Left ventricle myocardium inferior (tissue), 1 donor: ENCODE results near the gene SEM1. TPM values are rescaled to one million over a fixed set of nuclear protein-coding genes. Genes with fewer than 3 reads are reported as not detected.
A peak's percentile ranks its signal among the peaks of the same experiment; 100 is the strongest.

ENCODE experiments used
- DNase-seq: peaks from one replicate; pipeline ENCODE4 v3.0.0-alpha.2; 2020
- H3K27ac ChIP-seq: fragments of 200-600 bp; replicated peaks from 2 replicates; pipeline ENCODE4 v1.8.0; 2021
- H3K27me3 ChIP-seq: fragments of 200-600 bp; 2 replicates; pipeline ENCODE4 v1.8.0; 2021; ENCODE audit warnings: low read depth
- H3K36me3 ChIP-seq: fragments of 200-600 bp; 2 replicates; pipeline ENCODE4 v1.8.0; 2021
- H3K4me1 ChIP-seq: fragments of 200-600 bp; 2 replicates; pipeline ENCODE4 v1.8.0; 2021
- H3K4me3 ChIP-seq: fragments of 200-600 bp; 2 replicates; pipeline ENCODE4 v1.8.0; 2021; ENCODE audit warnings: mild to moderate bottlenecking, moderate library complexity
- H3K9me3 ChIP-seq: fragments of 200-600 bp; replicated peaks from 2 replicates; pipeline ENCODE4 v1.8.0; 2021
- CTCF ChIP-seq: fragments of 200-600 bp; IDR thresholded peaks from 2 replicates; pipeline ENCODE4 v1.8.0; 2021; ENCODE audit warnings: antibody characterized with exemption, mild to moderate bottlenecking, borderline replicate concordance
- intact Hi-C: fragments of 100-400 bp; cut with micrococcal nuclease; formaldehyde crosslinking; loops from one replicate; pipeline ENCODE4 v1.11.0; 2022
- total RNA-seq: library from RNA; stranded (reverse); fragmentation: NEBNext Ultra II Directional; extraction: Animal tissue kit (Norgen Biotek cat#: 25700); gene quantifications from one replicate; pipeline ENCODE4 v1.2.1, GENCODE V29; 2021
- donor health status: DM: no; HTN: yes; CAD: no; lungs with severe emphysema.

The SEM1 gene
- total RNA-seq, 1 donor from 2014 or later, result 51.0 TPM

GRCh38 chr7:96713037-96713436, 3.4 kb upstream of the SEM1 start:
- intact Hi-C loops, result no loop called here
- peaks cover 19% of the 10 kb centered on the region for H3K4me1 ChIP-seq
- peaks cover 9% of the 10 kb centered on the region for H3K9me3 ChIP-seq
- no peaks in the 10 kb centered on the region for H3K36me3 ChIP-seq
- TF ChIP-seq CTCF, result no peak
- no peak overlapping the region for H3K27ac ChIP-seq
- H3K4me3 ChIP-seq, result no peak overlapping the region
- DNase-seq, result no peak
- peaks cover 29% of the 10 kb centered on the region for H3K27me3 ChIP-seq

DNA sequence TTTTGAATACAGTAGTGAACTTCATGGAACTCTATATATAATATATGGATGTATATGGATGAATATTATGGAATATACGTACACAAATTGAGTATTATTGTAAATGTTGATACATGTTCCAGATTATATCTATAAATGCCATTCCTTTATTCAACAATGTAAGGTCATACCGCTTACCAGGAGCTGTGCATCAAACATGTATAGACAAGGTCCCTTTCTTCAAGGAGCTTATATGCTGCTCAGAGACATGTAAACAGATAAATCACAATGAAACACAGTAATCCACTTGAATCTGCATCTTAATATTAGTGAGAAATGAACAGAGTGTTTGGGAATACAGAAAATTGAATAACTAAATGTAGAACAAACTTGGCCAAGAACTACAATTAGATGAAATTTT, 898 bp upstream of the SEM1 start:
- TF ChIP-seq CTCF, result no peak
- DNase-seq, result no peak
- H3K27me3 ChIP-seq, result peaks cover 5% of the 10 kb centered on the region
- no peaks in the 10 kb centered on the region for H3K36me3 ChIP-seq
- H3K9me3 ChIP-seq, result peaks cover 7% of the 10 kb centered on the region
- H3K4me3 ChIP-seq, result no peak overlapping the region
- intact Hi-C loops, result no loop called here
- peaks cover 35% of the 10 kb centered on the region for H3K4me1 ChIP-seq
- H3K27ac ChIP-seq, result no peak overlapping the region

DNA sequence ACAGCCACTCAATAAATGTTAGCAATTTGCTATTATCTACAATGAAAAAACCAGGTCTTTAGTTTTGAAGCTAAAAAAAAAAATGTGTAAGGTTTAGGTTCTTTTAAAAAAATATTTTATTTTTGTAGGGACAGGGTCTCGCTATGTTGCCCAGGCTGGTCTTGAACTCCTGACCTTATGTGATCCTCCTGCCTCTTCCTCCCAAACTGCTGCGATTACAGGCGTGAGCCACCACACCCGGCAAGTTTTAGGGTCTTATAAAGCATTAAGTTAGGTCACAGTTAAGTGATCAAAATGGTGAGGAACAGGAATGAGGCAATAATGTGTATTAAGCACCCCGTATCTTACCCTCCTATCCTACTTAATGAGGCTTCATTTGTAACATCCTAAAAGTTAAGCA, 774 bp downstream of the SEM1 start:
- H3K36me3 ChIP-seq, result no peaks in the 10 kb centered on the region
- no peaks in the 10 kb centered on the region for H3K27me3 ChIP-seq
- H3K27ac ChIP-seq, result peak overlapping the region; percentile 91
- H3K9me3 ChIP-seq, result peaks cover 7% of the 10 kb centered on the region
- intact Hi-C loops, result loop anchor here (10.0 kb wide), 1 partner anchor 404 kb away; no protein-coding TSS in a partner anchor
- DNase-seq, result no peak
- peaks cover 44% of the 10 kb centered on the region for H3K4me1 ChIP-seq
- TF ChIP-seq CTCF, result no peak
- H3K4me3 ChIP-seq, result peak overlapping the region; percentile 86

GRCh38 chr7:96707901-96708774, 1.5 kb downstream of the SEM1 start:
- Histone ChIP-seq H3K4me3 (peak overlapping the region; percentile 86), H3K27ac (no peak overlapping the region), H3K27me3 (no peaks in the 10 kb centered on the region), H3K9me3 (peaks cover 2% of the 10 kb centered on the region), H3K36me3 (no peaks in the 10 kb centered on the region), H3K4me1 (peaks cover 44% of the 10 kb centered on the region)
- intact Hi-C loops, result loop anchor here (10.0 kb wide), 1 partner anchor 403 kb away; no protein-coding TSS in a partner anchor
- TF ChIP-seq CTCF, result no peak
- DNase-seq, result no peak

DNA sequence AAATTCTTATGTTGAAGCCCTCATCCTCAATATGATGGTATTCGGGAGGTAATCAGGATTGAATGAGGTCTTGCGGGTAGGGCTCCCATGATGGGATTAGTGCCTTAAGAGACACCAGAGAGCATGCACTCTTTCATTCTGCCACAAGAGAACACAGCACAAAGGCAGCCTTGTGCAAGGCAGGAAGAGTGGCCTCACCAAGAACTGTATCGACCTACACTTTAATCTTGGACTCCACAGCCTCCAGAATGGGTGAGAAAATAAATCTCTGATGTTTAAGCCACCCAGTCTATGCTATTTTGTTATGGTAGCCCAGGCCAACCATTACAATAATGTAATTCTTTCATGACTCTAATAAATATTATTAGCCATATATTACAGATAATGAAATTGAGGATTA, 8.4 kb downstream of the SEM1 start:
- Histone ChIP-seq H3K27ac (no peak overlapping the region), H3K27me3 (no peaks in the 10 kb centered on the region), H3K4me3 (no peak overlapping the region), H3K9me3 (no peaks in the 10 kb centered on the region), H3K36me3 (peaks cover 3% of the 10 kb centered on the region), H3K4me1 (peaks cover 48% of the 10 kb centered on the region)
- intact Hi-C loops, result loop anchor here (10.0 kb wide), 1 partner anchor 396 kb away; no protein-coding TSS in a partner anchor
- DNase-seq, result no peak
- TF ChIP-seq CTCF, result no peak
